ENCODE measurements around the gene KLK15.

Gene KLK15

DNA sequence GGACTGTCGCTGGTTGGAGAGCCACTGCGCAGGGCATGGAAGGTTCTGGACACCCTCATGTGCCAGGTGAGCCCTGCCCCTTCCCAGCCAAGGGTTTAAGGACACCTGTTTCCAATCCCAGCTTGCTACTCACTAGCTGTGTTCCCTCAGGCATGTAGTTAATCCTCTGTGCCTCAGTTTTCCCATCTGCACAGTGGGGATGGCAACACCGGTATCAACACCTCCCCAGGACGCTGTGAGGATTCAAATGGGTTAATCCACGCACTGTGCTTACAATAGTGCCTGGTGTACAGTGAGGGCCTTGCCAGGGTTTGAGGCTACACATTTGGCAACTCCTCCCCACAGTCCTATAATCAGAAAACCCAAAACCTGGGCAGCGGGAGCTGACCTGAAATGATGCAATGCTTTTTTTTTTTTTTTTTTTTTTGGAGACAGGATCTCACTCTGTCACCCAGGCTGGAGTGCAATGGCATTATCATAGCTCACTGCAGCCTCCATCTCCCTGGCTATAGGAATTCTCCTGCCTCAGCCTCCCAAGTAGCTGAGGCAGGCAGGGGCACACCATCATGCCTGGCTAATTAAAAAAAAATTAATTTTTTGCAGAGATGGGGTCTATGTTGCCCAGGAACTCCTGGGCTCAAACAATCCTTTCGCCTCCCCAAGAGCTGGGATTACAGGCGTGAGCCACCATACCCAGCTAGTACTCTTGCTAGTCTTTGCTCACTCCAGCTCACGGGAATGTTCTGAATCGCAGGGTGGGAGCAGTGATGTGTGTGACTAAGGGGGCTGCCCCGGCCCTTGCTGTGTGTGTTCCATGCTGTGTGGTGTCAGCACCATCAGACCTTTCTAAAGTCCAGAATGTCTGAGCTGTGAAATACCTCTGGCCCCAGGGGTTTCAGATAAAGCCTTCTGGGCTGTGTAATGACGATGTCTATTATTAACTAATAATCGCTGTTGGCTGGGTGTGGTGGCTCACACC, 40.8 kb downstream of the KLK15 start:
- ATAC-seq, result no peak; the same call in 2 of the 3 replicates
- TF ChIP-seq TCF4 (CRISPR knock-in tag; IDR thresholded peaks at IDR 0.05; ENCODE audit: borderline replicate concordance) (no peak), ZC3H10 (CRISPR knock-in tag; IDR thresholded peaks at IDR 0.05) (no peak), ESRRG (CRISPR knock-in tag; IDR thresholded peaks at IDR 0.05) (no peak), ZFP30 (CRISPR knock-in tag; IDR thresholded peaks at IDR 0.05) (no peak), CSDC2 (CRISPR knock-in tag; IDR thresholded peaks at IDR 0.05) (no peak), ZFP3 (CRISPR knock-in tag; IDR thresholded peaks at IDR 0.05) (no peak), RARB (CRISPR knock-in tag; IDR thresholded peaks at IDR 0.05) (no peak), ARNTL (CRISPR knock-in tag; IDR thresholded peaks at IDR 0.05; ENCODE audit: borderline replicate concordance, low read depth) (no peak), TOX (CRISPR knock-in tag; IDR thresholded peaks at IDR 0.05; ENCODE audit: borderline replicate concordance) (no peak), PPARA (CRISPR knock-in tag; IDR thresholded peaks at IDR 0.05; ENCODE audit: borderline replicate concordance) (no peak), BACH2 (CRISPR knock-in tag; IDR thresholded peaks at IDR 0.05; ENCODE audit: borderline replicate concordance) (no peak), OSR1 (CRISPR knock-in tag; IDR thresholded peaks at IDR 0.05) (no peak)
- TF ChIP-seq, protein P1, sequence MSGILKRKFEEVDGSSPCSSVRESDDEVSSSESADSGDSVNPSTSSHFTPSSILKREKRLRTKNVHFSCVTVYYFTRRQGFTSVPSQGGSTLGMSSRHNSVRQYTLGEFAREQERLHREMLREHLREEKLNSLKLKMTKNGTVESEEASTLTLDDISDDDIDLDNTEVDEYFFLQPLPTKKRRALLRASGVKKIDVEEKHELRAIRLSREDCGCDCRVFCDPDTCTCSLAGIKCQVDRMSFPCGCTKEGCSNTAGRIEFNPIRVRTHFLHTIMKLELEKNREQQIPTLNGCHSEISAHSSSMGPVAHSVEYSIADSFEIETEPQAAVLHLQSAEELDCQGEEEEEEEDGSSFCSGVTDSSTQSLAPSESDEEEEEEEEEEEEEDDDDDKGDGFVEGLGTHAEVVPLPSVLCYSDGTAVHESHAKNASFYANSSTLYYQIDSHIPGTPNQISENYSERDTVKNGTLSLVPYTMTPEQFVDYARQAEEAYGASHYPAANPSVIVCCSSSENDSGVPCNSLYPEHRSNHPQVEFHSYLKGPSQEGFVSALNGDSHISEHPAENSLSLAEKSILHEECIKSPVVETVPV (CRISPR knock-in tag; IDR thresholded peaks at IDR 0.05), result no peak
- TF ChIP-seq, protein P2, sequence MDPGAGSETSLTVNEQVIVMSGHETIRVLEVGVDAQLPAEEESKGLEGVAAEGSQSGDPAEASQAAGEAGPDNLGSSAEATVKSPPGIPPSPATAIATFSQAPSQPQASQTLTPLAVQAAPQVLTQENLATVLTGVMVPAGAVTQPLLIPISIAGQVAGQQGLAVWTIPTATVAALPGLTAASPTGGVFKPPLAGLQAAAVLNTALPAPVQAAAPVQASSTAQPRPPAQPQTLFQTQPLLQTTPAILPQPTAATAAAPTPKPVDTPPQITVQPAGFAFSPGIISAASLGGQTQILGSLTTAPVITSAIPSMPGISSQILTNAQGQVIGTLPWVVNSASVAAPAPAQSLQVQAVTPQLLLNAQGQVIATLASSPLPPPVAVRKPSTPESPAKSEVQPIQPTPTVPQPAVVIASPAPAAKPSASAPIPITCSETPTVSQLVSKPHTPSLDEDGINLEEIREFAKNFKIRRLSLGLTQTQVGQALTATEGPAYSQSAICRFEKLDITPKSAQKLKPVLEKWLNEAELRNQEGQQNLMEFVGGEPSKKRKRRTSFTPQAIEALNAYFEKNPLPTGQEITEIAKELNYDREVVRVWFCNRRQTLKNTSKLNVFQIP (CRISPR knock-in tag; IDR thresholded peaks at IDR 0.05; ENCODE audit: borderline replicate concordance, low read depth), result no peak
- TF ChIP-seq, protein P3, sequence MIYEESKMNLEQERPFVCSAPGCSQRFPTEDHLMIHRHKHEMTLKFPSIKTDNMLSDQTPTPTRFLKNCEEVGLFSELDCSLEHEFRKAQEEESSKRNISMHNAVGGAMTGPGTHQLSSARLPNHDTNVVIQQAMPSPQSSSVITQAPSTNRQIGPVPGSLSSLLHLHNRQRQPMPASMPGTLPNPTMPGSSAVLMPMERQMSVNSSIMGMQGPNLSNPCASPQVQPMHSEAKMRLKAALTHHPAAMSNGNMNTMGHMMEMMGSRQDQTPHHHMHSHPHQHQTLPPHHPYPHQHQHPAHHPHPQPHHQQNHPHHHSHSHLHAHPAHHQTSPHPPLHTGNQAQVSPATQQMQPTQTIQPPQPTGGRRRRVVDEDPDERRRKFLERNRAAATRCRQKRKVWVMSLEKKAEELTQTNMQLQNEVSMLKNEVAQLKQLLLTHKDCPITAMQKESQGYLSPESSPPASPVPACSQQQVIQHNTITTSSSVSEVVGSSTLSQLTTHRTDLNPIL (CRISPR knock-in tag; IDR thresholded peaks at IDR 0.05; ENCODE audit: low read depth), result no peak

DNA sequence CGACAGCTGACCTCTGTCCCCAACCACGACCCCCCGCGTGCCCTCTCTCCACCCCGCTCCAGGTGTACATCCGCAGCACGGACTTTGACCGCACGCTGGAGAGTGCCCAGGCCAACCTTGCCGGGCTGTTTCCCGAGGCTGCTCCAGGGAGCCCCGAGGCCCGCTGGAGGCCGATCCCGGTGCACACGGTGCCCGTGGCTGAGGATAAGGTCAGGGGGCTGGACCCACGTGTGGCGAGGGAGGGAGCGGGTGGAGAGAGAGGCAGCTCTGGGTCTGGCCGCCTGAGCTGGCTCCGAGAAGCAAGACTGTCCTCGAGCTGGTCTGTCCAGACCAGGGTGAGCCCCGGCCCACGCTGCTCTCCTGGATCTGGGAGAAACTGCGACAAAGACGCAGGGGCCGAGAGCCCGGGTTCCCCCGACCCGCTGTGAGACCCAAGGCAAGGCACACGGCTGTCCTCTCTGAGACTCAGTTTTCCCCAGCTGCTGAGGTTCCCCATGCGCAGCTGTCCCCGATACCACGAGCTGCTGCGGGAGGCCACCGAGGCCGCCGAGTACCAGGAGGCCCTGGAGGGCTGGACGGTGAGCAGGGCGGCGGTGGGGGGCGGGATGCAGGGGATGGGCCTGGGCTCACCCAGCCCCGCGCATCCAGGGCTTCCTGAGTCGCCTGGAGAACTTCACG, 41.6 kb downstream of the KLK15 start:
- TF ChIP-seq ZNF70 (CRISPR knock-in tag; IDR thresholded peaks at IDR 0.05) (no peak), ISL1 (CRISPR knock-in tag; IDR thresholded peaks at IDR 0.05) (no peak), OSR1 (CRISPR knock-in tag; IDR thresholded peaks at IDR 0.05) (no peak), ESRRG (CRISPR knock-in tag; IDR thresholded peaks at IDR 0.05) (no peak), CSDC2 (CRISPR knock-in tag; IDR thresholded peaks at IDR 0.05) (no peak), PPARA (CRISPR knock-in tag; IDR thresholded peaks at IDR 0.05; ENCODE audit: borderline replicate concordance) (no peak), BACH2 (CRISPR knock-in tag; IDR thresholded peaks at IDR 0.05; ENCODE audit: borderline replicate concordance) (no peak), SNAI2 (CRISPR knock-in tag; IDR thresholded peaks at IDR 0.05) (no peak), ZFP3 (CRISPR knock-in tag; IDR thresholded peaks at IDR 0.05) (no peak), ZNF8 (CRISPR knock-in tag; IDR thresholded peaks at IDR 0.05) (no peak), ZC3H10 (CRISPR knock-in tag; IDR thresholded peaks at IDR 0.05) (no peak), TOX (CRISPR knock-in tag; IDR thresholded peaks at IDR 0.05; ENCODE audit: borderline replicate concordance) (no peak), ARNTL (CRISPR knock-in tag; IDR thresholded peaks at IDR 0.05; ENCODE audit: borderline replicate concordance, low read depth) (no peak), ZNF565 (CRISPR knock-in tag; conservative IDR thresholded peaks at IDR 0.05; ENCODE audit: low read depth) (no peak)
- TF ChIP-seq, protein P2 (CRISPR knock-in tag; IDR thresholded peaks at IDR 0.05; ENCODE audit: borderline replicate concordance, low read depth), result no peak
- TF ChIP-seq, protein P4, sequence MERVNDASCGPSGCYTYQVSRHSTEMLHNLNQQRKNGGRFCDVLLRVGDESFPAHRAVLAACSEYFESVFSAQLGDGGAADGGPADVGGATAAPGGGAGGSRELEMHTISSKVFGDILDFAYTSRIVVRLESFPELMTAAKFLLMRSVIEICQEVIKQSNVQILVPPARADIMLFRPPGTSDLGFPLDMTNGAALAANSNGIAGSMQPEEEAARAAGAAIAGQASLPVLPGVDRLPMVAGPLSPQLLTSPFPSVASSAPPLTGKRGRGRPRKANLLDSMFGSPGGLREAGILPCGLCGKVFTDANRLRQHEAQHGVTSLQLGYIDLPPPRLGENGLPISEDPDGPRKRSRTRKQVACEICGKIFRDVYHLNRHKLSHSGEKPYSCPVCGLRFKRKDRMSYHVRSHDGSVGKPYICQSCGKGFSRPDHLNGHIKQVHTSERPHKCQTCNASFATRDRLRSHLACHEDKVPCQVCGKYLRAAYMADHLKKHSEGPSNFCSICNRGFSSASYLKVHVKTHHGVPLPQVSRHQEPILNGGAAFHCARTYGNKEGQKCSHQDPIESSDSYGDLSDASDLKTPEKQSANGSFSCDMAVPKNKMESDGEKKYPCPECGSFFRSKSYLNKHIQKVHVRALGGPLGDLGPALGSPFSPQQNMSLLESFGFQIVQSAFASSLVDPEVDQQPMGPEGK (CRISPR knock-in tag; IDR thresholded peaks at IDR 0.05; ENCODE audit: borderline replicate concordance), result no peak
- TF ChIP-seq, protein P1 (CRISPR knock-in tag; IDR thresholded peaks at IDR 0.05), result no peak
- ATAC-seq, result peak; percentile 9
